ENCODE data around the gene TNNT2. TPM values are rescaled to one million over a fixed set of nuclear protein-coding genes. Genes with fewer than 3 reads are reported as not detected.

The TNNT2 gene
- total RNA-seq, 1 experiment from 2014 or later, result 0.37 TPM

DNA sequence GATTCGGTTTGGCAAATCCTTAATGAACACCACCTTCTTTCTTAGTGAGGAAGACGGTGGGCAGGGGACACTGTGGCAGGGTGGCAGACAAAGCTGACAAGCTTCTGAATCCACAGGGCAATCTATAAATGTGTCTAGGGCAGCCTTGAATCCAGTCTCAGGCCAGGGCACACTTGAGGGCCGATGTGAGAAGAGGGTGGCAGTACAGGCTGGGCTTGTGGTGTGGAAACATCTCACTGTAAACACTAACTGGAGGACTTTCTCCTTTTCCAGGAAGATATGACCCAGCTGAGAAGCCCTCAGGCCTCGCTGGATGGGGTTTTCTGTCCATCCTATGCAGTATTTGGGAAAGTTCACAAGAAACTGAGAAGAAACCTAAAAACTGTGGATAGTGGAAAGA is 47.7 kb downstream of the TNNT2 start:
- Histone ChIP-seq H3K27me3 (ENCODE audit: low read length) (no peaks in the 10 kb centered on the region), H3K9ac (ENCODE audit: low read length) (no peak overlapping the region), H2AFZ (ENCODE audit: low read length) (no peak overlapping the region), H3K9me3 (ENCODE audit: low read length) (no peaks in the 10 kb centered on the region), H3K4me2 (ENCODE audit: low read depth, low read length, poor library complexity, severe bottlenecking) (no peak overlapping the region), H3K36me3 (ENCODE audit: insufficient read depth, low read length) (no peaks in the 10 kb centered on the region), H4K20me1 (ENCODE audit: insufficient read depth, low read depth, low read length) (no peaks in the 10 kb centered on the region), H3K4me1 (ENCODE audit: low read length) (no peaks in the 10 kb centered on the region), H3K79me2 (ENCODE audit: low read length) (no peaks in the 10 kb centered on the region), H3K4me3 (ENCODE audit: low read length) (no peak overlapping the region), H3K9me2 (replicated peaks; ENCODE audit: insufficient read depth, low read length) (no peaks in the 10 kb centered on the region), H3K27ac (ENCODE audit: low read length) (no peak overlapping the region)
- no peak for DNase-seq

DNA sequence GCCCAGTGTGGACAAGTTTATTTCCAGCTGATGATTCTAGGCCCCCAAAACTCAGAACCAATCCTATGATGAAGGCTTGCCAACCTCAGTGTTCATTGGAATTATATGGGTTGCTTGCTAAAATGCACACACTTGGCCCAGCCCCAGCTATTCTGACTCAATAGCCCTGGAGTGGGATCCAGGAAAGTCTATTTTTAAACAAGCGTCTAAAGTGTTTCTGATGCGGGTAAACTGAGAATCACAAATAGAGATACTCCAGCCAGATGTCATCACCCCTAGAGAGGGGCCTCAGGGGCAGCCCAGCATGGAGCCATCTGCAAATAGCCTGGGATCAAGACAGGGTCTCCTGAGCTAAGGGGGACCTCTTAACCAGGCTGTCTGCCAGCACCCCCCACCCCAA is 48.2 kb downstream of the TNNT2 start:
- H3K9ac ChIP-seq (ENCODE audit: low read length), result no peak overlapping the region
- H4K20me1 ChIP-seq (ENCODE audit: insufficient read depth, low read depth, low read length), result no peaks in the 10 kb centered on the region
- no peaks in the 10 kb centered on the region for H3K36me3 ChIP-seq (ENCODE audit: insufficient read depth, low read length)

DNA sequence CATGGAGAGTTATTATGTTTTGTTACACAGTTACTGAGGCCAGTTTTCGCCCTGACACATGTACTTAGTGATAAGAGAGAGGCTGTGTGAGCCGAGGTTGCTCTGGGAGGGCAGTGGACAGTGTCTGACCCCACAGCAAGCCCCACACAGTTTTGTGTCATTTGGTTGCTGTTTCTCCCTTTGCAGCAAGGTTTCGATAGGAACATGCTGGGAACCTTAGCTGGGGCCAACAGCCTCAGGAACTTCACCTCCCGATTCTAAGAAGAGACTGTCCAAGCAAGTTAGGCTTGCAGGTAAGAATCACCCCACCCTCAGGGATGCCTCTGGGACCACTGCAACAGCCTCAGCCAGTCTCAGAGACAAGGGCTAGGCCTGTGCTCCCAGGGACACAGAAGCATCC is 48.9 kb downstream of the TNNT2 start:
- Histone ChIP-seq H3K9me2 (replicated peaks; ENCODE audit: insufficient read depth, low read length) (no peaks in the 10 kb centered on the region), H4K20me1 (ENCODE audit: insufficient read depth, low read depth, low read length) (no peaks in the 10 kb centered on the region), H3K27ac (ENCODE audit: low read length) (no peak overlapping the region), H3K27me3 (ENCODE audit: low read length) (no peaks in the 10 kb centered on the region), H3K9me3 (ENCODE audit: low read length) (no peaks in the 10 kb centered on the region), H3K4me1 (ENCODE audit: low read length) (no peaks in the 10 kb centered on the region), H3K4me3 (ENCODE audit: low read length) (no peak overlapping the region), H3K36me3 (ENCODE audit: insufficient read depth, low read length) (no peaks in the 10 kb centered on the region), H2AFZ (ENCODE audit: low read length) (no peak overlapping the region), H3K79me2 (ENCODE audit: low read length) (no peaks in the 10 kb centered on the region), H3K9ac (ENCODE audit: low read length) (no peak overlapping the region), H3K4me2 (ENCODE audit: low read depth, low read length, poor library complexity, severe bottlenecking) (no peak overlapping the region)
- DNase-seq, result no peak

More for the DNA sequence above, 48.2 kb downstream of the TNNT2 start:
- H2AFZ ChIP-seq (ENCODE audit: low read length), result no peak overlapping the region
- no peak overlapping the region for H3K4me3 ChIP-seq (ENCODE audit: low read length)
- no peaks in the 10 kb centered on the region for H3K9me2 ChIP-seq (replicated peaks; ENCODE audit: insufficient read depth, low read length)
- H3K27ac ChIP-seq (ENCODE audit: low read length), result no peak overlapping the region
- no peak overlapping the region for H3K4me2 ChIP-seq (ENCODE audit: low read depth, low read length, poor library complexity, severe bottlenecking)
- H3K79me2 ChIP-seq (ENCODE audit: low read length), result no peaks in the 10 kb centered on the region
- H3K4me1 ChIP-seq (ENCODE audit: low read length), result no peaks in the 10 kb centered on the region
- no peak for DNase-seq
- no peaks in the 10 kb centered on the region for H3K27me3 ChIP-seq (ENCODE audit: low read length)
- H3K9me3 ChIP-seq (ENCODE audit: low read length), result no peaks in the 10 kb centered on the region

DNA sequence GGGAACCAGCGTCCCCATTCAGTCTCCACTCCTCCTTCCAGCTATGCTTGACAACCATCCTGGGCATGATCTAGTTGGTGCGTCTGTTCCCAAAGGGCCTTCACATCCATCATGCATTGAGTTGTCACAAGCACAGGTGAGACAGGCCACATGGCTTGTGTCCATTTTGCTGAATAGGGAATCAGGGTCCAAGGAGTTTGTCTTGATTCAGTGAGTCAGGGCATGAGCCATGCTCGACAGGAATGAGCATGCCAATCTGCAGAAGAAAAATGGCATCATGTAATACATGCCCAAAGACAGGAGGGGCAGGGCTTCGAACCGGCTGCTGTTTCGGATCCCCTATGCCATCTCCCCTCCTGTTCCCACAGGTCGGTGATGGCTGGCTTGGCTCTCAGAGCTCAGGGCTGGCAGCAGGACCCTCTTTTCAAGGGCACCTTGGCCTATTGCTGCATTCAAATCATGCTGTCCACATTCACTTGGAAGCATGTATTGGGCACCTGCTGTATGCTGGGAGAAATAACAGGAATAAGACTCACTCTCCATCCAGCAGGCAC is 49.7 kb downstream of the TNNT2 start:
- DNase-seq, result no peak
- H3K9me2 ChIP-seq (replicated peaks; ENCODE audit: insufficient read depth, low read length), result no peaks in the 10 kb centered on the region
- H3K4me1 ChIP-seq (ENCODE audit: low read length), result no peaks in the 10 kb centered on the region
- no peaks in the 10 kb centered on the region for H3K36me3 ChIP-seq (ENCODE audit: insufficient read depth, low read length)
- no peak overlapping the region for H3K4me2 ChIP-seq (ENCODE audit: low read depth, low read length, poor library complexity, severe bottlenecking)
- no peaks in the 10 kb centered on the region for H3K27me3 ChIP-seq (ENCODE audit: low read length)
- no peak overlapping the region for H2AFZ ChIP-seq (ENCODE audit: low read length)
- no peak overlapping the region for H3K27ac ChIP-seq (ENCODE audit: low read length)
- no peaks in the 10 kb centered on the region for H4K20me1 ChIP-seq (ENCODE audit: insufficient read depth, low read depth, low read length)
- H3K4me3 ChIP-seq (ENCODE audit: low read length), result no peak overlapping the region
- no peak overlapping the region for H3K9ac ChIP-seq (ENCODE audit: low read length)
- H3K9me3 ChIP-seq (ENCODE audit: low read length), result no peaks in the 10 kb centered on the region
- H3K79me2 ChIP-seq (ENCODE audit: low read length), result no peaks in the 10 kb centered on the region

DNA sequence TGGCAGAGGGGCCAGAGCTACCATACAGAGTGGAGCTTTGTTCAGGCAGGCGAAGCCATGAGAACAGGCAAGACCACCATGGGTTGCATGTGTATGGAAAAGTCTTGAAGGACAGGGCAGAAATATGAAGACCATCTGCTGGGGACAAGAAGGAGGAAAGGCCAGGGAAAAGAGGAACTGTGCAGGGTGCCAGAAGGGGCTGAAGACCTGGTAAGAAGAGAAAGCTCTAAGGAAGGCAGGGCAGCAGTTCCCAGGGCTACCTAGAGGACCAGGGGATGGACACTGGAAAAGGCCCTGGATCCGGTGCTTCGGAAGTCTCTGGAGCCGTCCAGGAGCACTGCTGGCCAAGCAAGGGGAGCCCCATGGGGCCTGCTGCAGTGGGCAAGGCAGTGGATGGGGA is 50.8 kb downstream of the TNNT2 start:
- Histone ChIP-seq H3K36me3 (ENCODE audit: insufficient read depth, low read length) (no peaks in the 10 kb centered on the region), H4K20me1 (ENCODE audit: insufficient read depth, low read depth, low read length) (no peaks in the 10 kb centered on the region), H3K4me3 (ENCODE audit: low read length) (no peak overlapping the region), H2AFZ (ENCODE audit: low read length) (no peak overlapping the region), H3K9me2 (replicated peaks; ENCODE audit: insufficient read depth, low read length) (no peaks in the 10 kb centered on the region), H3K9me3 (ENCODE audit: low read length) (no peaks in the 10 kb centered on the region), H3K9ac (ENCODE audit: low read length) (no peak overlapping the region), H3K4me2 (ENCODE audit: low read depth, low read length, poor library complexity, severe bottlenecking) (no peak overlapping the region), H3K27ac (ENCODE audit: low read length) (no peak overlapping the region), H3K27me3 (ENCODE audit: low read length) (no peaks in the 10 kb centered on the region), H3K4me1 (ENCODE audit: low read length) (no peaks in the 10 kb centered on the region), H3K79me2 (ENCODE audit: low read length) (no peaks in the 10 kb centered on the region)
- no peak for DNase-seq

DNA sequence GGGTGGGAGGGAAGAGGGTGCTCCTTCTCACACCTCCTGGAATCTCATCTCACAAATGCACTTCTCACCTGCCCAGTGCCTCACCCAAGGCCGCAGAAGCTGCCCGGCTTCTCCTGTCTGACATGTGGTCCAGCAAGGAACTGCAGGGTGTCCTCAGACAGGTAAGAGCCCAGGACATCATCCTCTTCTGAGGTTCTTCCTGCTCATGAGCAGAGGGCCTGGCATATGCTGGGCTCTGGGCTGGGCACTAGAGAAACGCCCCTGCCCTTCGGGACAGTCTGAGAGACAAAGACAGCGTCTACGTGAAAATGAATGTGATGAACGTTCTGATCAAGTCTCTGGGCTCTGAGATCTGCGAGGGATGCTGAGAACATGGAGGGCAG is 51.8 kb downstream of the TNNT2 start:
- Histone ChIP-seq H3K27me3 (ENCODE audit: low read length) (no peaks in the 10 kb centered on the region), H2AFZ (ENCODE audit: low read length) (no peak overlapping the region), H3K9ac (ENCODE audit: low read length) (no peak overlapping the region), H3K9me3 (ENCODE audit: low read length) (no peaks in the 10 kb centered on the region), H3K9me2 (replicated peaks; ENCODE audit: insufficient read depth, low read length) (no peaks in the 10 kb centered on the region), H3K27ac (ENCODE audit: low read length) (no peak overlapping the region), H4K20me1 (ENCODE audit: insufficient read depth, low read depth, low read length) (no peaks in the 10 kb centered on the region), H3K4me2 (ENCODE audit: low read depth, low read length, poor library complexity, severe bottlenecking) (no peak overlapping the region), H3K4me3 (ENCODE audit: low read length) (no peak overlapping the region), H3K79me2 (ENCODE audit: low read length) (no peaks in the 10 kb centered on the region), H3K36me3 (ENCODE audit: insufficient read depth, low read length) (no peaks in the 10 kb centered on the region), H3K4me1 (ENCODE audit: low read length) (no peaks in the 10 kb centered on the region)
- no peak for DNase-seq

DNA sequence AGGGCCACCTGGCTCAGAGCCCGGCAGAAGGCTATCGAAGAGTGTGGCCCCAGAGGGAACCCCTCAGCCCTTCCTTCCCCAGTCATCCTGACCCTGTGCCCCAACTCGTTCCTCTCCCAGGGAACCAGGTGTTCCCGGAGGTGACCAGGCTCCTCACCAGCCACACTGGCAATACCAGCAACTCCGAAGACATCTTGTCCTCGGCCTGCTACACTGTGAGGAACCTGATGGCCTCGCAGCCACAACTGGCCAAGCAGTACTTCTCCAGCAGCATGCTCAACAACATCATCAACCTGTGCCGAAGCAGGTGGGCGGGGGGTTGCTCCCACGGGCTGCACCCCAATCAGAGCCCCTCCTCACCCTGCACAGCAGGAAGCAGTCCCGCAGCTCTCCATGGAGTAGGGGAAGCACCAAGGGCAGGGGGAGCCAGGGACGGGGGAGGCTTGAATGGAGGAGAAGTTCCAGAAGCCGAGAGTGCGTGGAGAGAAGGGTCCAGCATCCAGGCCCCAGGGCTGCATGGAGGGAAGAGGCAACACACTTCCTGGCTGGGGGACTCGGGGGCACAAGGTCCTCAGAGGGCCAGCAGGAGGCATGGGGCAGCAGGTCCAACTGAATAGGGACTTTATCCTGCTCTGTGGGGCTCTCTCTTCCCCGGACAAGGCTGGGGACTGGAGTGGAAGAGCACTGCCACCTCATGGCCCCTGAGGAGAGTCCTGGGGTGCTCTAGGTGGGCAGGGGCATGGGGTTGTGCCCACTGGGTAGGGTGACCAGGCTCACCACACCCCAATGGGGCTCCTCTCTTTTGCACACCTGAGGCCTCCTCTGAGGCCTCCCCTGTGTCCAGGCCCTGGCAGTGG is 52.4 kb downstream of the TNNT2 start:
- no peak overlapping the region for H2AFZ ChIP-seq (ENCODE audit: low read length)
- no peaks in the 10 kb centered on the region for H3K79me2 ChIP-seq (ENCODE audit: low read length)
- H3K36me3 ChIP-seq (ENCODE audit: insufficient read depth, low read length), result no peaks in the 10 kb centered on the region
- H3K27me3 ChIP-seq (ENCODE audit: low read length), result no peaks in the 10 kb centered on the region
- H3K4me3 ChIP-seq (ENCODE audit: low read length), result no peak overlapping the region
- no peak for DNase-seq
- H4K20me1 ChIP-seq (ENCODE audit: insufficient read depth, low read depth, low read length), result no peaks in the 10 kb centered on the region
- H3K4me1 ChIP-seq (ENCODE audit: low read length), result no peaks in the 10 kb centered on the region
- H3K9me2 ChIP-seq (replicated peaks; ENCODE audit: insufficient read depth, low read length), result no peaks in the 10 kb centered on the region
- no peak overlapping the region for H3K27ac ChIP-seq (ENCODE audit: low read length)
- H3K9me3 ChIP-seq (ENCODE audit: low read length), result no peaks in the 10 kb centered on the region
- no peak overlapping the region for H3K4me2 ChIP-seq (ENCODE audit: low read depth, low read length, poor library complexity, severe bottlenecking)
- H3K9ac ChIP-seq (ENCODE audit: low read length), result no peak overlapping the region

DNA sequence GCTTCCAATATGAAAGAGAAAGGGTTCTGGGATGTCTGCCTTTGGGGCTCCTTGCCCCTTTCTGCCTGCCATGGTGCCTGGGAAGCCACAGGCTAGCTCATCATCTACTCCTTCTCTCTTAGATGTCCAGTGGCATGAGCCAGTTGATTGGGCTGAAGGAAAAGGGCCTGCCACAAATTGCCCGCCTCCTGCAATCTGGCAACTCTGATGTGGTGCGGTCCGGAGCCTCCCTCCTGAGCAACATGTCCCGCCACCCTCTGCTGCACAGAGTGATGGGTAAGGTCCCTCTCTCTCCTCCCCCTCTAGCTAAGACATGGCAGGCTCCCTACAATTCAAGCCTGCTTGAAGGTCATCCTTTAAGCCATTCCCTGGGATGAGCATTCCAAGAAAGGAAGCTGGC is 53.2 kb downstream of the TNNT2 start:
- H3K27ac ChIP-seq (ENCODE audit: low read length), result no peak overlapping the region
- no peaks in the 10 kb centered on the region for H3K9me3 ChIP-seq (ENCODE audit: low read length)
- H3K4me1 ChIP-seq (ENCODE audit: low read length), result no peaks in the 10 kb centered on the region
- H4K20me1 ChIP-seq (ENCODE audit: insufficient read depth, low read depth, low read length), result no peaks in the 10 kb centered on the region
- no peak overlapping the region for H3K4me2 ChIP-seq (ENCODE audit: low read depth, low read length, poor library complexity, severe bottlenecking)
- H3K36me3 ChIP-seq (ENCODE audit: insufficient read depth, low read length), result no peaks in the 10 kb centered on the region
- H3K27me3 ChIP-seq (ENCODE audit: low read length), result no peaks in the 10 kb centered on the region
- no peak for DNase-seq
- no peaks in the 10 kb centered on the region for H3K79me2 ChIP-seq (ENCODE audit: low read length)
- no peak overlapping the region for H3K4me3 ChIP-seq (ENCODE audit: low read length)
- no peak overlapping the region for H3K9ac ChIP-seq (ENCODE audit: low read length)
- no peak overlapping the region for H2AFZ ChIP-seq (ENCODE audit: low read length)
- H3K9me2 ChIP-seq (replicated peaks; ENCODE audit: insufficient read depth, low read length), result no peaks in the 10 kb centered on the region
